Esophagus muscularis mucosa (tissue), 4 donors: Measurements from ENCODE around the gene ATP5F1E.

Experiments used
- EP300 ChIP-seq: sonication (generic); formaldehyde crosslinking; IDR thresholded peaks from one replicate; pipeline ENCODE4 v1.6.1; 2017; ENCODE audit warnings: antibody characterized with exemption
- POLR2A ChIP-seq: fragments of 450-650 bp; IDR thresholded peaks from one replicate; pipeline ENCODE4 v1.6.1; 2017; ENCODE audit warnings: antibody characterized with exemption, moderate library complexity, mild to moderate bottlenecking, low read depth
- POLR2AphosphoS5 ChIP-seq, 2 donors: sonication (generic); formaldehyde crosslinking; IDR thresholded peaks; one replicate each; pipeline ENCODE4 v1.6.1; 2017; ENCODE audit warnings: antibody characterized with exemption in 2 of 2
- TF ChIP-seq, protein P1 (sequence below), 3 experiments: fragments of 200-600 bp in 2 of 3; fragments of 450-650 bp in 1 of 3; sonication (generic) in 2 of 3; IDR thresholded peaks; one replicate each; pipeline ENCODE4 v1.5.1; 2017 to 2019; ENCODE audit warnings: antibody characterized with exemption in 3 of 3, mild to moderate bottlenecking in 2 of 3, moderate library complexity in 1 of 3

DNA sequence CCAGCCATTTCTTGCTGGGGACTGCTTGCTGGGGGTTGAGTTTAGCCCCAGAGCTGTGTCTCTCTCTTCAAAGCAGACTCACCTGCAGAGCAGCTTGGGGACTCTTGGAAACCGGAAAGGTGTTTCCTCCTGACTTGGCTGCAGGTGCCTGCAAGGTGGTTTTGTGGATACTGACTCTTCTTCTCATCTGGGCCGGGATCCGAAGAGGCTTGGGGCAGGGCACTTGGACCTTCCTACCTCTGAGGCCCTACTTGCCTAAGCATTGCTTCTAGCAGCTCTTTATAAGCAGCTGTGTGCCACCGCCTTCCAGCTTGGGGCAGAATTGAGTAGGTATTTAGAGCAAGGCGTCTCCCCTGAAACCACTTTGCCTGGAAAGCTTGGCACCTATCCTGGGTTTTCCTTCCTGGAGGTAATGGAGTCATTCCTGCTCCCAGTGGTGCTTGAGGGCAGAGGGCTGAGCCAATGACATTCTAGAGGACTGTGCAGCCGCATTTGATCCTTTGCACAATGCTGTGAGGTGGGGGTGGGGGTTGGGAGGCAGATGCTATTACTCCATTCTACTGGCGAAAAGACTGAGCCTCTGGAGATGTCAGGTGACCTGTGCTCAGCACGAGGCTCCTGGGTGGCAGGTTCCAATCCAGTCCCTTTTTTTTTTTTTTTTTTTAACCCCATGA lies 21.7 kb downstream of the ATP5F1E start:
- TF ChIP-seq, protein P1, sequence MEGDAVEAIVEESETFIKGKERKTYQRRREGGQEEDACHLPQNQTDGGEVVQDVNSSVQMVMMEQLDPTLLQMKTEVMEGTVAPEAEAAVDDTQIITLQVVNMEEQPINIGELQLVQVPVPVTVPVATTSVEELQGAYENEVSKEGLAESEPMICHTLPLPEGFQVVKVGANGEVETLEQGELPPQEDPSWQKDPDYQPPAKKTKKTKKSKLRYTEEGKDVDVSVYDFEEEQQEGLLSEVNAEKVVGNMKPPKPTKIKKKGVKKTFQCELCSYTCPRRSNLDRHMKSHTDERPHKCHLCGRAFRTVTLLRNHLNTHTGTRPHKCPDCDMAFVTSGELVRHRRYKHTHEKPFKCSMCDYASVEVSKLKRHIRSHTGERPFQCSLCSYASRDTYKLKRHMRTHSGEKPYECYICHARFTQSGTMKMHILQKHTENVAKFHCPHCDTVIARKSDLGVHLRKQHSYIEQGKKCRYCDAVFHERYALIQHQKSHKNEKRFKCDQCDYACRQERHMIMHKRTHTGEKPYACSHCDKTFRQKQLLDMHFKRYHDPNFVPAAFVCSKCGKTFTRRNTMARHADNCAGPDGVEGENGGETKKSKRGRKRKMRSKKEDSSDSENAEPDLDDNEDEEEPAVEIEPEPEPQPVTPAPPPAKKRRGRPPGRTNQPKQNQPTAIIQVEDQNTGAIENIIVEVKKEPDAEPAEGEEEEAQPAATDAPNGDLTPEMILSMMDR (IDR thresholded peaks at IDR 0.05) = no peak
- no peak for TF ChIP-seq POLR2A
- TF ChIP-seq POLR2AphosphoS5 (IDR thresholded peaks at IDR 0.05) = no peak
- no peak for TF ChIP-seq EP300
